ENCODE measurements around the gene ADCY9. TPM values are rescaled to one million over a fixed set of nuclear protein-coding genes. Genes with fewer than 3 reads are reported as not detected.

ADCY9 gene
- total RNA-seq, 5 donors from 2014 or later (not counting 1 experiment from before 2014, with no cell fraction given) = 7.9 to 15.7 (median 11.6) TPM

GRCh38 chr16:4139968-4140367 lies 23.7 kb upstream of the ADCY9 start:
- peaks cover 0 to 10% of the 10 kb centered on the region in 2 donors for H3K27me3 Mint-ChIP-seq
- DNase-seq (no peak), ATAC-seq (replicated peaks in 1 of 4) (no peak)
- H3K27ac Mint-ChIP-seq = no peak overlapping the region
- Histone ChIP-seq H3K4me3 (ENCODE audit: control insufficient read depth in 1 of 2, extremely low read depth in 1 of 2, low read length in 1 of 2) (no peak overlapping the region), H3K27ac (ENCODE audit: low read length) (no peak overlapping the region), H3K27me3 (replicated peaks in 1 of 2; ENCODE audit: control insufficient read depth in 2 of 2, extremely low read depth in 1 of 2, insufficient read depth in 2 of 2, low read length in 1 of 2) (peaks cover 0 to 7% of the 10 kb centered on the region in 2 experiments), H3K36me3 (ENCODE audit: control insufficient read depth in 2 of 2, extremely low read depth in 1 of 2, insufficient read depth in 1 of 2, low read length in 1 of 2) (no peaks in the 10 kb centered on the region), H3K4me1 (ENCODE audit: control insufficient read depth in 1 of 2, extremely low read depth in 1 of 2, insufficient read depth in 2 of 2, low read length in 2 of 2) (peaks cover 0 to 18% of the 10 kb centered on the region in 2 experiments), H3K9me3 (no peaks in the 10 kb centered on the region)
- ChIA-PET CTCF (no interaction called here), POLR2A (no interaction called here)
- H3K36me3 Mint-ChIP-seq = no peaks in the 10 kb centered on the region
- peaks cover 4 to 18% (median 8%) of the 10 kb centered on the region in 3 donors for H3K4me1 Mint-ChIP-seq
- H3K9me3 Mint-ChIP-seq = no peaks in the 10 kb centered on the region
- H3K4me3 Mint-ChIP-seq = no peak overlapping the region

- DNase-seq (no peak), ATAC-seq (replicated peaks in 1 of 4) (no peak)
- Histone ChIP-seq H3K36me3 (ENCODE audit: control insufficient read depth in 2 of 2, extremely low read depth in 1 of 2, insufficient read depth in 1 of 2, low read length in 1 of 2) (no peaks in the 10 kb centered on the region), H3K4me1 (ENCODE audit: control insufficient read depth in 1 of 2, extremely low read depth in 1 of 2, insufficient read depth in 2 of 2, low read length in 2 of 2) (peaks cover 0 to 18% of the 10 kb centered on the region in 2 experiments), H3K4me3 (ENCODE audit: control insufficient read depth in 1 of 2, extremely low read depth in 1 of 2, low read length in 1 of 2) (no peak overlapping the region), H3K27ac (ENCODE audit: low read length) (no peak overlapping the region), H3K9me3 (no peaks in the 10 kb centered on the region), H3K27me3 (replicated peaks in 1 of 2; ENCODE audit: control insufficient read depth in 2 of 2, extremely low read depth in 1 of 2, insufficient read depth in 2 of 2, low read length in 1 of 2) (peaks cover 0 to 12% of the 10 kb centered on the region in 2 experiments)
- Mint-ChIP-seq H3K27ac (no peak overlapping the region), H3K4me3 (no peak overlapping the region), H3K27me3 (peaks cover 0 to 10% of the 10 kb centered on the region in 2 donors), H3K4me1 (peaks cover 4 to 15% (median 8%) of the 10 kb centered on the region in 3 donors), H3K36me3 (no peaks in the 10 kb centered on the region), H3K9me3 (no peaks in the 10 kb centered on the region)
- CTCF ChIA-PET = no interaction called here
- POLR2A ChIA-PET = no interaction called here
- 78% methylated on average over 2 of the region's 6 CpGs for WGBS (ENCODE audit: insufficient coverage)
Measured at GRCh38 chr16:4138713-4139112, 22.5 kb upstream of the ADCY9 start.

GRCh38 chr16:4137438-4137837 lies 21.2 kb upstream of the ADCY9 start:
- Mint-ChIP-seq H3K9me3 (no peaks in the 10 kb centered on the region), H3K4me1 (peaks cover 4 to 9% (median 5%) of the 10 kb centered on the region in 3 donors), H3K27me3 (peaks cover 5 to 10% of the 10 kb centered on the region in 2 donors), H3K27ac (no peak overlapping the region), H3K36me3 (no peaks in the 10 kb centered on the region), H3K4me3 (no peak overlapping the region)
- ATAC-seq (replicated peaks in 1 of 4) (no peak), DNase-seq (no peak)
- 89% methylated on average over 3 of the region's 3 CpGs for WGBS (ENCODE audit: insufficient coverage)
- H3K36me3 ChIP-seq (ENCODE audit: control insufficient read depth in 2 of 2, extremely low read depth in 1 of 2, insufficient read depth in 1 of 2, low read length in 1 of 2) = no peaks in the 10 kb centered on the region
- ChIA-PET POLR2A (no interaction called here), CTCF (no interaction called here)
- H3K27me3 ChIP-seq (replicated peaks in 1 of 2; ENCODE audit: control insufficient read depth in 2 of 2, extremely low read depth in 1 of 2, insufficient read depth in 2 of 2, low read length in 1 of 2) = peaks cover 0 to 15% of the 10 kb centered on the region in 2 experiments
- H3K4me3 ChIP-seq (ENCODE audit: control insufficient read depth in 1 of 2, extremely low read depth in 1 of 2, low read length in 1 of 2) = no peak overlapping the region
- H3K4me1 ChIP-seq (ENCODE audit: control insufficient read depth in 1 of 2, extremely low read depth in 1 of 2, insufficient read depth in 2 of 2, low read length in 2 of 2) = peaks cover 0 to 8% of the 10 kb centered on the region in 2 experiments
- no peak overlapping the region for H3K27ac ChIP-seq (ENCODE audit: low read length)
- H3K9me3 ChIP-seq = no peaks in the 10 kb centered on the region

GRCh38 chr16:4136229-4136813 lies 20.1 kb upstream of the ADCY9 start:
- peaks cover 2 to 4% (median 2%) of the 10 kb centered on the region in 3 donors for H3K4me1 Mint-ChIP-seq
- H3K4me3 ChIP-seq (ENCODE audit: control insufficient read depth in 1 of 2, extremely low read depth in 1 of 2, low read length in 1 of 2) = no peak overlapping the region
- 73% methylated on average over 7 of the region's 9 CpGs for WGBS (ENCODE audit: insufficient coverage)
- peaks cover 7 to 11% of the 10 kb centered on the region in 2 donors for H3K27me3 Mint-ChIP-seq
- H3K36me3 ChIP-seq (ENCODE audit: control insufficient read depth in 2 of 2, extremely low read depth in 1 of 2, insufficient read depth in 1 of 2, low read length in 1 of 2) = no peaks in the 10 kb centered on the region
- H3K36me3 Mint-ChIP-seq = no peaks in the 10 kb centered on the region
- ATAC-seq (replicated peaks in 1 of 4) (no peak), DNase-seq (no peak)
- no peaks in the 10 kb centered on the region for H3K9me3 Mint-ChIP-seq
- no peak overlapping the region for H3K4me3 Mint-ChIP-seq
- POLR2A ChIA-PET = no interaction called here
- H3K27me3 ChIP-seq (replicated peaks in 1 of 2; ENCODE audit: control insufficient read depth in 2 of 2, extremely low read depth in 1 of 2, insufficient read depth in 2 of 2, low read length in 1 of 2) = peaks cover 0 to 15% of the 10 kb centered on the region in 2 experiments
- H3K9me3 ChIP-seq = no peaks in the 10 kb centered on the region
- no peak overlapping the region for H3K27ac Mint-ChIP-seq
- CTCF ChIA-PET = no interaction called here
- H3K4me1 ChIP-seq (ENCODE audit: control insufficient read depth in 1 of 2, extremely low read depth in 1 of 2, insufficient read depth in 2 of 2, low read length in 2 of 2) = no peaks in the 10 kb centered on the region
- H3K27ac ChIP-seq (ENCODE audit: low read length) = no peak overlapping the region

- H3K9me3 ChIP-seq = no peaks in the 10 kb centered on the region
- no peak overlapping the region for H3K4me3 ChIP-seq (ENCODE audit: control insufficient read depth in 1 of 2, extremely low read depth in 1 of 2, low read length in 1 of 2)
- peaks cover 0 to 15% of the 10 kb centered on the region in 2 experiments for H3K27me3 ChIP-seq (replicated peaks in 1 of 2; ENCODE audit: control insufficient read depth in 2 of 2, extremely low read depth in 1 of 2, insufficient read depth in 2 of 2, low read length in 1 of 2)
- ChIA-PET CTCF (interaction anchor here in 1 of 2 donors (0.7 kb wide), 1 partner anchor 27 kb away, joined by 5 read pairs; no protein-coding TSS in a partner anchor), POLR2A (no interaction called here)
- no peaks in the 10 kb centered on the region for H3K36me3 Mint-ChIP-seq
- H3K27ac ChIP-seq (ENCODE audit: low read length) = no peak overlapping the region
- peaks cover 2 to 4% (median 2%) of the 10 kb centered on the region in 3 donors for H3K4me1 Mint-ChIP-seq
- H3K36me3 ChIP-seq (ENCODE audit: control insufficient read depth in 2 of 2, extremely low read depth in 1 of 2, insufficient read depth in 1 of 2, low read length in 1 of 2) = no peaks in the 10 kb centered on the region
- H3K27ac Mint-ChIP-seq = no peak overlapping the region
- no peak for ATAC-seq (replicated peaks in 1 of 4)
- H3K9me3 Mint-ChIP-seq = no peaks in the 10 kb centered on the region
- no peak overlapping the region for H3K4me3 Mint-ChIP-seq
- peaks cover 9 to 13% of the 10 kb centered on the region in 2 donors for H3K27me3 Mint-ChIP-seq
- no CpG with 5 or more reads among the region's 1 CpG for WGBS (ENCODE audit: insufficient coverage)
- H3K4me1 ChIP-seq (ENCODE audit: control insufficient read depth in 1 of 2, extremely low read depth in 1 of 2, insufficient read depth in 2 of 2, low read length in 2 of 2) = no peaks in the 10 kb centered on the region
- no peak for DNase-seq
Measured at GRCh38 chr16:4135537-4135936, 19.3 kb upstream of the ADCY9 start.

GRCh38 chr16:4133897-4134372 lies 17.7 kb upstream of the ADCY9 start:
- no peaks in the 10 kb centered on the region for H3K9me3 Mint-ChIP-seq
- no peak overlapping the region for H3K27ac ChIP-seq (ENCODE audit: low read length)
- no peak overlapping the region for H3K4me3 Mint-ChIP-seq
- POLR2A ChIA-PET = no interaction called here
- peaks cover 3 to 25% of the 10 kb centered on the region in 2 experiments for H3K27me3 ChIP-seq (replicated peaks in 1 of 2; ENCODE audit: control insufficient read depth in 2 of 2, extremely low read depth in 1 of 2, insufficient read depth in 2 of 2, low read length in 1 of 2)
- peaks cover 0 to 4% (median 2%) of the 10 kb centered on the region in 3 donors for H3K4me1 Mint-ChIP-seq
- DNase-seq (no peak), ATAC-seq (replicated peaks in 1 of 4) (no peak)
- H3K27ac Mint-ChIP-seq = no peak overlapping the region
- peaks cover 9 to 20% of the 10 kb centered on the region in 2 donors for H3K27me3 Mint-ChIP-seq
- CTCF ChIA-PET = no interaction called here
- H3K4me3 ChIP-seq (ENCODE audit: control insufficient read depth in 1 of 2, extremely low read depth in 1 of 2, low read length in 1 of 2) = no peak overlapping the region
- no peaks in the 10 kb centered on the region for H3K36me3 ChIP-seq (ENCODE audit: control insufficient read depth in 2 of 2, extremely low read depth in 1 of 2, insufficient read depth in 1 of 2, low read length in 1 of 2)
- no peaks in the 10 kb centered on the region for H3K9me3 ChIP-seq
- no peaks in the 10 kb centered on the region for H3K4me1 ChIP-seq (ENCODE audit: control insufficient read depth in 1 of 2, extremely low read depth in 1 of 2, insufficient read depth in 2 of 2, low read length in 2 of 2)
- H3K36me3 Mint-ChIP-seq = no peaks in the 10 kb centered on the region
- 89% methylated on average over 9 of the region's 10 CpGs for WGBS (ENCODE audit: insufficient coverage)

Measured in T-cell (primary cell).